IPS DF 4.7 (cell line): ENCODE data around the gene HOXB8.

Source experiments
- DNase-seq: peaks from one replicate; pipeline ENCODE4 v3.0.0-alpha.2; 2013; ENCODE audit warnings: low spot score; ENCODE audit errors: extremely low read depth

HOXB8 gene

GRCh38 chr17:48586355-48587258, 28.5 kb downstream of the HOXB8 start:
- DNase-seq: no peak

GRCh38 chr17:48584223-48584741, 30.8 kb downstream of the HOXB8 start:
- no peak for DNase-seq

GRCh38 chr17:48583708-48584222, 31.3 kb downstream of the HOXB8 start:
- no peak for DNase-seq

- no peak for DNase-seq
These were observed 32.4 kb downstream of the HOXB8 start for GRCh38 chr17:48582750-48583069.

GRCh38 chr17:48579760-48580554, 35.1 kb downstream of the HOXB8 start:
- no peak for DNase-seq

GRCh38 chr17:48579471-48579759, 35.7 kb downstream of the HOXB8 start:
- DNase-seq: no peak

DNA sequence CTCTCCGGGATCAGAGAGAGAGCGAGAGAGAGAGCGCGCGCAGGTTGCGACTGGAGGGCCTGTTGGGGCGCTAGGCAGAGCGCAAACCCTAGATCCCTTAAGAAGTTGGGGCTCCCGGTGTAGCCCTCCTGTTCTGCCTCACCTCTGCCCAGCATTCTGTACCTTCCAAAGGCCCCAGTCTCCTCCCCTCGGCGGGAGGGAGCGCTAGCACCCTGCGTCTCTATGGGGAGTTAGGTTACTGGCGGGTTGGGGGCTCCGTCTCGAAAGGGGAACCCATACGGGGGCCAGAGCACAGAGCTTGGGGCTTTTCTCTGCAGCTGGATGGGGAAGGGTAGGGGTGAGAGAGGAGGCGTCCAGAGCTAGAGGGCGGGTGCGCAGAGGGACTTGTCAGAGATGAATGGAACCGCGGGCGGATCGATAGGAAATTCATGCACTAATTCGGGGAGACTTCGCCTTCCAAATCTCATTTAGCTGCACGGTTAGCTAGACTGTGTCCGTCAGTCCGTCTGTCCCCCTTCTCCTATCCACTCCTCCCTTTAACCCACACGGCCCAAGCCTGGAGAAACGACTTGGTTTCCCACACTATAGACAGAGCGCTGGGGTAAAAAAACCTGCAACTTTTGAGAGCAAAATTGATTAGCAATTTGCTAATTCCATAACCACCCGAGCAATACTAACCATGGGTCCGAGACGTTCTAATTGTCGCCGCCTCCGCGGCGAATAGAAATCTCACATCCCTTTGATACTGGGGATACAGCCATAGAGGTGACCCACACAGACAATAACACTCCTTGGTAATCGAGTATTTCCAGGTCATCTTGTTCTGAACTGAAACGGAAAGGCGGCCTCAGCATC, 36.2 kb downstream of the HOXB8 start:
- DNase-seq: no peak

DNA sequence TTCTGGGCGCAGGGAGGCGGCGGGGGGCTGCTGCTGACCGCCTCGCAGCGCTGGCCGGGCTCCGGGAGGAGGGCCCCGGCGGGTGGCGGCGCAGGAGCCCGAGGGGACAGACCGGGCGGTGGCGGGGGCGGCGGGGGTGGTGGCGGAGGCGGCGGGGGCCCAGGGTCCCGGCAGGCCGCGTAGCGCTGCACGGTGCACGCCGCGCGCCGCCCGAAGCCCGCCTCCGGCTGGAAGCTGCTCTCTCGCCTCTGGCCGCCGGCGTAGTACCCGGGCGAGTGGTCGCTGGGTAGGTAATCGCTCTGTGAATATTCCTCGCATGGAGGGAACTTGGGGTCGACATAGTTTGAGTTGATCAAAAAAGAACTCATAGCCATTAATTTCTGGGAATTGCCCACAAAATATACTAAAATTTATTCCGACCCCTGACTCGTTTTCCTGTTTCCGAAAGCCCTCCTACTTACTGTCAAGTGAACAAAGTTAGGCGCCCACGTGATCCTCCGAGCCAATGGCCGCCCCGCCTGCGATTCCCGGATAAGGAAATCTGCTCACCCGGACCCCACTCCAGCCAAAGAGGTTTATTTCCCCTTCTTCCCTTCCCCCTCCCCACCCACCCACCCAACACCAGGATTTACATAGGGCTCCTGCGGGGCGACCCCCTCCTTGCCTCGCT, 37.0 kb downstream of the HOXB8 start, which contains the start of gene HOXB4:
Gene HOXB4 (minus strand): TSS at position 405 of the 670 bp plus-strand sequence. CDS start 31 bp downstream, at position 374.
- DNase-seq: no peak

DNA sequence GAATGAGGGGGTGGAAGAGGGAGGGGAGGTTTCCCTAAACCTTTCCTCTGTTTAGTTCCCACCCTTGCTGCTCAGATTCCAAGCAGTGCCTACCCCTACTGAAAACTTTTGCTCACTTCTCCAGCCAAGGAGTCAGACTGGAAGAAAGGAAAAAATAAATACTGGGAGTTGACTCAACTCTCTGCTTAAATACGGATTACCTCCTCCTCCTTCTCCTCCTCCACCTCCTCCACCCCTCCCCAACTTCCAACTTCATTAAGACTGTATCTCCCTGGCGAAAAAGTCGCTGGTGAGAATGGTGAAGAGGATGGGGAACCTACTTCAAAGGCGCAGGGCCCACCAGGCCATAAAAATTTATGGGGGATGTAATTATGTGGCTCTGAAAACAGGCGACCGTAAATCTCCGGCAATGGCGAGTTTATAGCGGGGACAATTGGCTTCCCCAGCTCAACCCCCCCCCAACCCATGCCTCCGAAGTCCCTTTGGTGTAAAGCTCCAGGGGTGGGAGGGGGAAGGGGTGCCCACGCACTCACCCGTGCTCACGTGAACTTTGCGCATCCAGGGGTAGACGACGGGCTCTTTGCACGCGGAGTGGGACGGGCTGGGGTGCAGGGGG, 37.7 kb downstream of the HOXB8 start:
- DNase-seq: no peak

DNA sequence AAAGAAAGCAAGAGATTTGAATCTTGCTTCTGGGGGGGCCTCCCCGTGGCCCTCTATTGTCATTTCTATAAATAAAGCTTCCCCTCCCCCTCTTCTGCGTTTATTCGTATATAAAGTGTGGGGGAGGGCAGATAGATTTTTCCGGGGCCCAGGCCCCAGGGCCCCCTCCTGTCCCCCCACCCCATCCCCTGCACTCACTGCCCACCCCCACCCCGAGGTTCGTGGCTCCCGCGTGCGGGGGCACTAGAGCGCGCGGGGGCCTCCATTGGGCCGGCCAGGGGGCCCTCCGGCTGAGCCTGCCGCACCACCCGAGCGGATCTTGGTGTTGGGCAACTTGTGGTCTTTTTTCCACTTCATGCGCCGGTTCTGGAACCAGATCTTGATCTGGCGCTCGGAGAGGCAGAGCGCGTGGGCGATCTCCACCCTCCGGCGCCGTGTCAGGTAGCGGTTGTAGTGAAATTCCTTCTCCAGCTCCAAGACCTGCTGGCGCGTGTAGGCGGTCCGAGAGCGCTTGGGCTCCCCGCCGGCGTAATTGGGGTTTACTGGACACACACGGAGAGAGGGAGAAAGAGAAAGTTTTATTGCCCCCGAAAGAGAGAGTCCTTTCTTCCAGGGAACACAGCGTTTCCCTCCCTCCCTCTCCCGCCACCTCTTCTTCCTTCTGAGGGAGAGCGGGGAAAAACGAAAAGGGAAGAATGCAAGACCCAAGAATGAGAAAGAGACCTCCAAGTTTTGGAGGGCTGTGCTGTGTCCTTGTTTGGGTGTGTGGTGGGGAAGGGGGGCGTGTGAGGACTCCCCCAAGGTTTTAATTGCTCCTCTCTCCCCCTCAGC, 38.4 kb downstream of the HOXB8 start:
- no peak for DNase-seq

DNA sequence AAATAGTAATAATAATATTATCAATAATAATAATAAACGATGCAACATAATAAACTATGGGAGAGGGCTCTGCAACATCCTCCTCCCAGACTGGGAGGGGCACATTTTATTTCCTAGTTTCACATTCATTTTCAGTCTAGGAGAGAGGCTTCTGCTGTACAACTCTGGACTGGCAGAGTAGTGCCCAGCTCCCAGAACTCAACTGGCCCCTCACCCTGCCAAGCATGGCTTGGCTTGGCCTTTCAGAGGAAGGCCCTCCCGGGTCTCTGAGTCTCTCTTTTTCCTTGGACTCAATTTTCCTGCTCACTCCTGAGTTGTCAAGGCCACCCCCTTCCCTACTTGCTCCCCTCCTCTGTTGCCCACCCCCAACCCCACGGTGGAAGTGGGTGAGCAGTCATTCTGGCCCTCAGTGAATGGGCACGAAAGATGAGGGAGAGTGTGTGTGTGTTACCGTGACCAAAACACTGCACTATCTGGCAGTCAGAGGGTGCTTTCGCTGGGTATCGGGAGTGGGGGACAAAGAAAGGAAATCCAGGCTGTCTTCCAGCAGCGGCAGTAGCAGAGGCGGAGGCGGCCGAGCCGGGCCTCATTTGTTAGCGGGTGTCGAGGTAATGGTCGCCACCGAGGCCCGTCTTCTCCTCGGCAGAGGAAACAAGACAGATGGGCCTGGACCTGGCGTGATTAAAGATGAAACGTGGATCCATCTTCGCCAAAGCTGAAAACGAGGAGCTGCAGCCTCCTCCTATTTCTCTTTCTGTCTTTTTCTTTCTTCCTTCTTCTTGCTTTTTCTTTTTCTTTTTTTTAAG, 39.2 kb downstream of the HOXB8 start:
- no peak for DNase-seq

DNA sequence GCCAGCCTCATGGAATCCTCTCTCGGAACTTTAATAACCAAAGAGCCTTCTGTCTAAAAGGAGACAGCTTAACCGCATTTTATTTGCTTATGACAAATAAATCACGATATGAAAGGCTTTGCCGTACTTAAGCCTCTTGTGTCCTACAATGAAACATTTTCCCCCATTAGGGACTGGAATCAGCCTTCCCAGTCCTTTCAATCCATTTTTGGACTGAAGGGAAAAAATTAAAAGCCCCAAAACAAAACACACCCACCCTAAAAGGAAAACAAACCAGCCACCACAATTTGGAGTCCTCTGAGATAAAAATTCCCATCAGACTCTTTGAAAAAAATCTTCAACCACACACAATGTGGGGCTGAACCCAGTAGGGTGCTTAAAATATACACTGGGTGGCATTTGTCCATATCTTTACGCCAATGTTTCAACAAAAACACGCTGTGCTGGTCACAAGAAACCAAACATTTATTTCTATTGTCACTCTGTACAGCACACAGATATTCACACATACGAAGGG, 40.0 kb downstream of the HOXB8 start:
- DNase-seq: no peak

DNA sequence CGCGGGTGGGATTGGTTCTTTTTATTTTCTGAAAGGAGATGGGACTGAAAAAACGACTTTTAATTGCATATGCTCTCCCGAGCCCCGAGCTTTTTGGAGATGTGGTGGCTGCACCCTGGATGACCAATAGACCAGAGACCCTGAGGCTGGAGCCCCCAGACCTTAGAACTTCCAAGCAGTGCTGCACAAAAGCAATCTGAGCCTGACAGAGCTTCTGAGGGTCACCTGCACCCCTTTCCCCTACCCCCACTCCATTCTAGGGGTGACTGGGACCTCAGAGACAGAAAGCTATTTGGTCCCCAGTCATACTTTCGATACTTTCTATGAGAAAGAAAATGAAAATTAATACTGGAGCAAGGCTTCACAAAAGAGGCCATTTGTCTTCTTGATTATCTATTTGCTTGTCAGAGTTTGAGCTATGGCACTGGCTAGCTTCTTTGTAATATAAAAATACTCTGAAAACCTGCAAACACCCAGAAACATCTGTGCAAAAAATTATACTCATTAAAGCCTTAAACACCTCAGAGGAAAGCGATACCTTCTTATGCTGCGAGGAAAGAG, 40.5 kb downstream of the HOXB8 start:
- no peak for DNase-seq

GRCh38 chr17:48571826-48572417, 43.2 kb downstream of the HOXB8 start:
- DNase-seq: no peak

DNA sequence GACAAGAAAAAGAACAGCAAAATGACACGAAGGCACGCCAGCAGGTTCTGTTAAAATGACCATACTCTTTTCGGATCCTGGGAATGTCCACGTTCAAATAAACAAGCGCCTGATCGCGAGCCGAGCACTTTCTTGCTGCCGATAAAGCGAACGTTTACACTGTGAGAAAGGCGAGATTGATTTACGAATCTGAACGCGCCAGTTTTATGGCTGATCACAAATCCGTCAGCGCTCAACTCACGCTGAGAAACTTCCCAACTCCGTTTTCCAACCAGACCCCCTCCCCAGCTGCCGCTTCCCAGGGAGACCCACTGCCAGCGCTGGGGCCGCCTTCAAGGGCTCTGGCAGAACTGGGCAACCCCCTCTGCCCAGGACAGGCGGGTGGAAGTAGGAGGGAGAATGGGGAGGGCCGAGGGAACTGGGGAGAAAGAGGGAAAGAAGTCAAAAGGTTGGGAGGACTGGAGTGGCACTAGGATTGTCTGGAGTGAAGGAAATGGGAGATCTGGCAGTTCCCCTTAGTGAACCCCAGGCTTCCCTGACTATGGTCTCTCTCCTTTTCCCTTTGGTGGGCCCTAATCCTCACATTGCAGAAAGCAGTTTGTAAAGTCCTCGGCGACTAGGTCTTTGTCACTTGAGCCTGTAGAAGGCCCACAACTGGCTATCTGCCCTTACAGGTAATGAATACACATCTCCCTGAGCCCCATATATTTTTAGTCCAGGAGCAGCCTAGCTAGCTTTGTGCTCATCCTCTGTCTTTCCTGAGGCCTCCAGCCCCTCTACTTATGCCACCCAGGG, 43.9 kb downstream of the HOXB8 start:
- DNase-seq: no peak

- no peak for DNase-seq
These were observed 44.6 kb downstream of the HOXB8 start for GRCh38 chr17:48570325-48571023.
